ENCODE data around the gene RC3H2.

- no peak for TF ChIP-seq CTCF (IDR thresholded peaks at IDR 0.05; ENCODE audit: borderline replicate concordance, extremely low read depth, low read length, poor library complexity, severe bottlenecking)
- TF ChIP-seq EZH2 (IDR thresholded peaks at IDR 0.05; ENCODE audit: borderline replicate concordance, low read depth, low read length, severe bottlenecking): no peak
Observed at GRCh38 chr9:122814545-122814944, 90.6 kb downstream of the RC3H2 start.

Data from DND-41 (cell line).